NCI-H524 treated with DMSO at 0.1 percent for 48 hours (cell line): ENCODE data around the gene MYOD1.

Experiments
- DNase-seq: peaks from one replicate; lab custom pipeline; 2025; lab: John Stamatoyannopoulos, UW

Gene MYOD1

GRCh38 chr11:17750013-17750800 is 30.8 kb downstream of the MYOD1 start:
- DNase-seq: no peak

GRCh38 chr11:17750801-17751165 is 31.4 kb downstream of the MYOD1 start:
- DNase-seq: no peak

- no peak for DNase-seq
Observed at GRCh38 chr11:17751558-17751957, 32.2 kb downstream of the MYOD1 start.

GRCh38 chr11:17752144-17752543 is 32.8 kb downstream of the MYOD1 start:
- no peak for DNase-seq

- DNase-seq: no peak
Observed at GRCh38 chr11:17753153-17753552, 33.8 kb downstream of the MYOD1 start.

- DNase-seq: no peak
Observed at GRCh38 chr11:17753641-17754040, 34.3 kb downstream of the MYOD1 start.

- DNase-seq: no peak
Observed at GRCh38 chr11:17755891-17756290, 36.5 kb downstream of the MYOD1 start.

- DNase-seq: peak; percentile 46
Observed at GRCh38 chr11:17760102-17761029, 41.0 kb downstream of the MYOD1 start.

GRCh38 chr11:17762309-17762974 is 43.1 kb downstream of the MYOD1 start:
- no peak for DNase-seq

GRCh38 chr11:17763244-17763643 is 43.9 kb downstream of the MYOD1 start:
- DNase-seq: no peak

GRCh38 chr11:17763703-17764102 is 44.3 kb downstream of the MYOD1 start:
- DNase-seq: no peak

GRCh38 chr11:17764446-17765218 is 45.3 kb downstream of the MYOD1 start:
- no peak for DNase-seq

- no peak for DNase-seq
Observed at GRCh38 chr11:17765356-17766072, 46.1 kb downstream of the MYOD1 start.

GRCh38 chr11:17766073-17766359 is 46.6 kb downstream of the MYOD1 start:
- DNase-seq: no peak

- DNase-seq: no peak
Observed at GRCh38 chr11:17766590-17766989, 47.2 kb downstream of the MYOD1 start.

GRCh38 chr11:17767301-17767885 is 48.0 kb downstream of the MYOD1 start:
- no peak for DNase-seq

- no peak for DNase-seq
Observed at GRCh38 chr11:17767914-17768313, 48.5 kb downstream of the MYOD1 start.

- no peak for DNase-seq
Observed at GRCh38 chr11:17768547-17768946, 49.2 kb downstream of the MYOD1 start.

- no peak for DNase-seq
Observed at GRCh38 chr11:17769218-17769617, 49.8 kb downstream of the MYOD1 start.

GRCh38 chr11:17770048-17770652 is 50.8 kb downstream of the MYOD1 start:
- no peak for DNase-seq

- DNase-seq: no peak
Observed at GRCh38 chr11:17770917-17771316, 51.5 kb downstream of the MYOD1 start.
